VCaP (cell line): ENCODE results near the gene ZNF581.

Experiments used
- H3K27ac ChIP-seq: fragments of 450-650 bp; 2 replicates; pipeline ENCODE4 v1.5.1; 2017
- TF ChIP-seq, protein P1 (sequence below): fragments of 450-650 bp; conservative IDR thresholded peaks from 2 replicates; pipeline ENCODE4 v1.5.1; 2017; ENCODE audit warnings: mild to moderate bottlenecking, moderate library complexity

The ZNF581 gene

DNA sequence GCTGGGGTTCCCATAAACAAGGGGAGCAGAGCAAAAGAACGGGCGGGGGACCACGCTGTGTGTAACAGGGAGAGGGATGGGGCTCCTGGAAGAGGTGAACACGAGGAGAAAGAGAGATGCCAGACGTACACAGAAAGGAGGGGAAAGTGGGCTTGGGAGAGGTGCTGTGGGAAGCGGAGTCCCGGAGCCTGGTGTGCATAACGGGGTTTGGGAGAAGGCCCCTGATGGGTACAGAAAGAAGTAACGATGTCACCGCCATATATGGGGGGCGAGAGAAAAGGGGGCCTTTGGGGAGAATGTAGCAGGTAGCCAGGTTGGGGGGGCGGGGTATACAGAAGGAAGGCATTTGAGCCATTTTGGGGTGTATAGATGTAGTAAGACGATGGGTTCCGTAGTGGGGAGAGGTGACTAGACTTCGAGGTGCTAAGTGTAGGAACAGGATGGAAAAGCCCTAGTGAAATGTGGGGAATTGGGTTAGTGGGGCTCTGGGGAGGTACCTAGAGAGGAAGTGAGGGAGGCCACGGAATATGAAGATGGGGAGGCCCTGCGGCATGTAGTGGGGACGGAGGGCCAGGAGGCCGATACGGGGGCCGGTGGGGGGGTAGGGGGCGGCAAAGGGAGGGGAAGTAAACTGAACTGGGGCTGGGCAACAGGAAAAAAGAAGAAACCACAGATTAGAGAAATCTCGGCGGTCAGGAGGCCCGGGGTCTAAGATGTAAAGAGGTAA lies 1.9 kb upstream of the ZNF581 start:
- TF ChIP-seq, protein P1, sequence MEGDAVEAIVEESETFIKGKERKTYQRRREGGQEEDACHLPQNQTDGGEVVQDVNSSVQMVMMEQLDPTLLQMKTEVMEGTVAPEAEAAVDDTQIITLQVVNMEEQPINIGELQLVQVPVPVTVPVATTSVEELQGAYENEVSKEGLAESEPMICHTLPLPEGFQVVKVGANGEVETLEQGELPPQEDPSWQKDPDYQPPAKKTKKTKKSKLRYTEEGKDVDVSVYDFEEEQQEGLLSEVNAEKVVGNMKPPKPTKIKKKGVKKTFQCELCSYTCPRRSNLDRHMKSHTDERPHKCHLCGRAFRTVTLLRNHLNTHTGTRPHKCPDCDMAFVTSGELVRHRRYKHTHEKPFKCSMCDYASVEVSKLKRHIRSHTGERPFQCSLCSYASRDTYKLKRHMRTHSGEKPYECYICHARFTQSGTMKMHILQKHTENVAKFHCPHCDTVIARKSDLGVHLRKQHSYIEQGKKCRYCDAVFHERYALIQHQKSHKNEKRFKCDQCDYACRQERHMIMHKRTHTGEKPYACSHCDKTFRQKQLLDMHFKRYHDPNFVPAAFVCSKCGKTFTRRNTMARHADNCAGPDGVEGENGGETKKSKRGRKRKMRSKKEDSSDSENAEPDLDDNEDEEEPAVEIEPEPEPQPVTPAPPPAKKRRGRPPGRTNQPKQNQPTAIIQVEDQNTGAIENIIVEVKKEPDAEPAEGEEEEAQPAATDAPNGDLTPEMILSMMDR = no peak

GRCh38 chr19:55642153-55643002 lies 1.1 kb upstream of the ZNF581 start:
- TF ChIP-seq, protein P1 = no peak
- H3K27ac ChIP-seq = peak overlapping the region; percentile 98

More for the DNA sequence above, 1.9 kb upstream of the ZNF581 start:
- peak overlapping the region; percentile 98 for H3K27ac ChIP-seq

- TF ChIP-seq, protein P1 = no peak
- H3K27ac ChIP-seq = peak overlapping the region; percentile 98
Observed at GRCh38 chr19:55643887-55644176, 383 bp downstream of the ZNF581 start.

DNA sequence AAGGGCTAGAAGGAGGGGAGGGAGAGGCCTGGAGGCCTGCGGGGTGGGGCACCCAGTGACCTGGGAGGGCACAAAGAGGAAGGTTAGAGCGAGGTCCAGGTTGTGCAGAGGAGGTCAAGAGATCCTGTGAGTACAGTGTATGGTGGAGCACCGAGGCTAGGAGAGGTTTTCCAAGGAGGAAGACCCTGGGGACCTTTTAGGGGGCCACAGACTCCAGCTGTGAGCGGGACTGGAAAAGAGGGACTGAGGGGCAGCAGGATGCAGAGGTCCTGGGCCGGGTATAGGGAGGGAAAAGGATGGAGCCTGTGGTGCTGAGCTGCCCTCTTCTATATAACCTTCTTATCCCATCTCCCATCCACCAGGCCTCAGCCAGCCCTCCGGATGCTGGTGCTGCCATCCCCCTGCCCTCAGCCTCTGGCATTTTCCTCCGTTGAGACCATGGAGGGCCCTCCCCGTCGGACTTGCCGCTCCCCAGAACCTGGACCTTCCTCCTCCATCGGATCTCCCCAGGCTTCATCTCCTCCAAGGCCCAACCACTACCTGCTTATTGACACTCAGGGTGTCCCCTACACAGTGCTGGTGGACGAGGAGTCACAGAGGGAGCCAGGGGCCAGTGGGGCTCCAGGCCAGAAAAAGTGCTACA lies 863 bp downstream of the ZNF581 start:
- peak overlapping the region; percentile 98 for H3K27ac ChIP-seq
- TF ChIP-seq, protein P1 = no peak

GRCh38 chr19:55644842-55645511 lies 1.5 kb downstream of the ZNF581 start:
- TF ChIP-seq, protein P1 = no peak

GRCh38 chr19:55645512-55645881 lies 2.0 kb downstream of the ZNF581 start:
- TF ChIP-seq, protein P1 = no peak
- 0 out of 2 replicates have a peak overlapping the region, but pooled peaks have one; percentile 98 for H3K27ac ChIP-seq

More at GRCh38 chr19:55644842-55645511, 1.5 kb downstream of the ZNF581 start:
- H3K27ac ChIP-seq = peak overlapping the region; percentile 98
